ENCODE data around the gene CCDC70.

The CCDC70 gene

DNA sequence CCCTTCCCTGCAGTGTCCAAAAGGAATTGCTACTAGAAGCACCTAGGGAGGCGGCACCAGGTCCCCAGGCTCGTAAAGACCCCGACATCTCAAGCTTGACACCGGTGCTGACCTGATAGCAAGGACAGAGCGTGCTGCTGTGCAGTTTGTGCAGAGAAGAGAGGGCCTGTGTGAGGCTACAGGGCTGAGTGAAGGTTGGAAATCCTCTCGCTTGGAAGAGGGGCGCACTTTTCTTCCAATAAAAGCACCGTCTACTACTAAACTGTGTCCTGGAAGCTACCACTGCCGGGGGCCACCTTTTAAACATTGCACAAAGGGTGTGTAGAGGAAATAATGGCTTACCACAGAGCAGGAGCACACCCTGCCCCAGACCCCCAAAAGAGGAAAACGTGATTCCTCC is 27.8 kb upstream of the CCDC70 start:
- no peaks in the 10 kb centered on the region for H3K27me3 ChIP-seq (ENCODE audit: control insufficient read depth, low read length)
- H4K20me1 ChIP-seq (ENCODE audit: control insufficient read depth, insufficient read depth, low read depth, low read length): no peaks in the 10 kb centered on the region
- H3K4me2 ChIP-seq (ENCODE audit: low read length): peak overlapping the region; percentile 87
- H3K4me3 ChIP-seq (ENCODE audit: low read length): peak overlapping the region; percentile 58; the same call in 1 of the 2 replicates
- H3K9me2 ChIP-seq (replicated peaks; ENCODE audit: control insufficient read depth, low read length): no peaks in the 10 kb centered on the region
- no peaks in the 10 kb centered on the region for H3K36me3 ChIP-seq (ENCODE audit: control insufficient read depth, low read length)
- H3K9me3 ChIP-seq (ENCODE audit: control insufficient read depth, insufficient read depth, low read length): no peaks in the 10 kb centered on the region
- no peak overlapping the region for H3K27ac ChIP-seq (ENCODE audit: low read depth, low read length)
- H3K4me1 ChIP-seq (ENCODE audit: control insufficient read depth, low read length): peaks cover 59% of the 10 kb centered on the region
- TF ChIP-seq EZH2phosphoT487 (IDR thresholded peaks at IDR 0.05; ENCODE audit: borderline replicate concordance, low read length): no peak
- TF ChIP-seq, protein P1, sequence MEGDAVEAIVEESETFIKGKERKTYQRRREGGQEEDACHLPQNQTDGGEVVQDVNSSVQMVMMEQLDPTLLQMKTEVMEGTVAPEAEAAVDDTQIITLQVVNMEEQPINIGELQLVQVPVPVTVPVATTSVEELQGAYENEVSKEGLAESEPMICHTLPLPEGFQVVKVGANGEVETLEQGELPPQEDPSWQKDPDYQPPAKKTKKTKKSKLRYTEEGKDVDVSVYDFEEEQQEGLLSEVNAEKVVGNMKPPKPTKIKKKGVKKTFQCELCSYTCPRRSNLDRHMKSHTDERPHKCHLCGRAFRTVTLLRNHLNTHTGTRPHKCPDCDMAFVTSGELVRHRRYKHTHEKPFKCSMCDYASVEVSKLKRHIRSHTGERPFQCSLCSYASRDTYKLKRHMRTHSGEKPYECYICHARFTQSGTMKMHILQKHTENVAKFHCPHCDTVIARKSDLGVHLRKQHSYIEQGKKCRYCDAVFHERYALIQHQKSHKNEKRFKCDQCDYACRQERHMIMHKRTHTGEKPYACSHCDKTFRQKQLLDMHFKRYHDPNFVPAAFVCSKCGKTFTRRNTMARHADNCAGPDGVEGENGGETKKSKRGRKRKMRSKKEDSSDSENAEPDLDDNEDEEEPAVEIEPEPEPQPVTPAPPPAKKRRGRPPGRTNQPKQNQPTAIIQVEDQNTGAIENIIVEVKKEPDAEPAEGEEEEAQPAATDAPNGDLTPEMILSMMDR (IDR thresholded peaks at IDR 0.05; ENCODE audit: low read depth, low read length, poor library complexity, severe bottlenecking): no peak
- H3F3A ChIP-seq (ENCODE audit: control insufficient read depth, insufficient read depth): peaks cover 20% of the 10 kb centered on the region
- H3K79me2 ChIP-seq (ENCODE audit: control insufficient read depth, low read length): no peaks in the 10 kb centered on the region

DNA sequence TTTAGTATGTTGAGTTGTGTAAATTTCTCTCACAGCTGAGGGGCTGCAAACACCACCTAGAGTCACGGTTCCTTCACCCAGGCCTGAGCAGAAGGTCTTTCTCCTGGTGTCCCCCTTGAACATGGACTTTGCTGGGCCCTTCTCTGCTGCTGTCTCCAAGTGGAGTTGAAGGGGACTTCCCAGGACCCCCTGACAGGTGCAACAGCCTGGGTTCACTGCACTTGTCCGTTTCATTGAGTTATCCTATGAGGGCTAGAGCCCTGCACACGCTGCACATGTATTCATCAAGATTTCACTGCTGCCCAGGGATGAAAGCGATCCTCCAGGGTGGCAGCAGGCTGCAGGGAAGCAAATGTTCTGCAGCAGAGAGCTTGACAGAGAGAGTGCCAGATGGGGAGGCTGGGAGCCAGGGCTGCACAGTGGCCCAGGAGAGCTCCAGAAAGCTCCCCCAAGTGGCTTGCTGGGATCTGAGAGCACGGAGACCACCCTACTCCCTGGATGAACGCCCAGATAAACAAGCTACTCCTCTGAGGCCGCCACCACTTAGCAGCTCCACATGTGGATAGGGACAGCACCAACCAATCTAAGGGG is 27.1 kb upstream of the CCDC70 start:
- Histone ChIP-seq H3F3A (ENCODE audit: control insufficient read depth, insufficient read depth) (peaks cover 13% of the 10 kb centered on the region), H3K9me2 (replicated peaks; ENCODE audit: control insufficient read depth, low read length) (no peaks in the 10 kb centered on the region), H4K20me1 (ENCODE audit: control insufficient read depth, insufficient read depth, low read depth, low read length) (no peaks in the 10 kb centered on the region), H3K27ac (ENCODE audit: low read depth, low read length) (no peak overlapping the region), H3K4me3 (ENCODE audit: low read length) (no peak overlapping the region), H3K4me2 (ENCODE audit: low read length) (peak overlapping the region; percentile 87; the same call in 1 of the 2 replicates), H3K4me1 (ENCODE audit: control insufficient read depth, low read length) (peaks cover 52% of the 10 kb centered on the region), H3K36me3 (ENCODE audit: control insufficient read depth, low read length) (no peaks in the 10 kb centered on the region), H3K9me3 (ENCODE audit: control insufficient read depth, insufficient read depth, low read length) (no peaks in the 10 kb centered on the region), H3K27me3 (ENCODE audit: control insufficient read depth, low read length) (no peaks in the 10 kb centered on the region), H3K79me2 (ENCODE audit: control insufficient read depth, low read length) (no peaks in the 10 kb centered on the region)
- TF ChIP-seq EZH2phosphoT487 (IDR thresholded peaks at IDR 0.05; ENCODE audit: borderline replicate concordance, low read length): no peak
- TF ChIP-seq, protein P1 (IDR thresholded peaks at IDR 0.05; ENCODE audit: low read depth, low read length, poor library complexity, severe bottlenecking): no peak

DNA sequence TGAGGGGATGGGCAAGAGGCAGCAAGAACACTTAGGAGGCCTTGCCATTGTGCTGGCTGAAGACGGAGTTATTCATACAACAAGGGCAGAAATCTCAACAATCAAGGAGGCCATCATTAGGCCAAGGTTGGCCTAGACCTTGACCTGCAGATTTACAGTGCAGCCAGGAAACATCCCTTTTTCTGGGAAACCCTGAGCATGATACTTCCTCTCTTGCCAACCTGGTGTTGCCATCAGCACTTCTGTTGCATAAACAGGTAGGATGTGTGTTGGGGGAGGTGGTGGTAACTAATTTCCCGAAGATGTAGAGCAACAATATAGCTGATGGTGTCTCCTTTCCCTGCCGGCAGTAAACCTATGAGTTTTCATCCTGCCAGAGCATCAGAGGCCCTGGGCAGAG is 24.8 kb upstream of the CCDC70 start:
- TF ChIP-seq, protein P1 (IDR thresholded peaks at IDR 0.05; ENCODE audit: low read depth, low read length, poor library complexity, severe bottlenecking): no peak
- TF ChIP-seq EZH2phosphoT487 (IDR thresholded peaks at IDR 0.05; ENCODE audit: borderline replicate concordance, low read length): no peak
- H3K4me2 ChIP-seq (ENCODE audit: low read length): no peak overlapping the region
- no peak overlapping the region for H3K4me3 ChIP-seq (ENCODE audit: low read length)
- H3K9me3 ChIP-seq (ENCODE audit: control insufficient read depth, insufficient read depth, low read length): no peaks in the 10 kb centered on the region
- peaks cover 4% of the 10 kb centered on the region; the same call in 1 of the 2 replicates for H3F3A ChIP-seq (ENCODE audit: control insufficient read depth, insufficient read depth)
- H3K27ac ChIP-seq (ENCODE audit: low read depth, low read length): no peak overlapping the region
- no peaks in the 10 kb centered on the region for H3K79me2 ChIP-seq (ENCODE audit: control insufficient read depth, low read length)
- no peaks in the 10 kb centered on the region for H3K27me3 ChIP-seq (ENCODE audit: control insufficient read depth, low read length)
- no peaks in the 10 kb centered on the region for H3K9me2 ChIP-seq (replicated peaks; ENCODE audit: control insufficient read depth, low read length)
- no peaks in the 10 kb centered on the region for H4K20me1 ChIP-seq (ENCODE audit: control insufficient read depth, insufficient read depth, low read depth, low read length)
- H3K4me1 ChIP-seq (ENCODE audit: control insufficient read depth, low read length): peaks cover 29% of the 10 kb centered on the region
- no peaks in the 10 kb centered on the region for H3K36me3 ChIP-seq (ENCODE audit: control insufficient read depth, low read length)
